NCI-H526 treated with DMSO at 0.1 percent for 48 hours (cell line): Measurements from ENCODE around the gene TMEM30B.
"Not testable (repeated sequence)": the region's sequence is repeated elsewhere in the genome, so short reads cannot be mapped to it uniquely, and the experiment has no call there.

Source experiments
- DNase-seq: peaks from one replicate; lab custom pipeline; 2025; lab: John Stamatoyannopoulos, UW

Gene TMEM30B

GRCh38 chr14:61281186-61281947 lies at the start of gene TMEM30B:
TSS of gene TMEM30B (minus strand) at chr14:61281338. CDS start at chr14:61281147, 191 bp downstream.
- peak; percentile 89 for DNase-seq

- no peak for DNase-seq
Measured at GRCh38 chr14:61330511-61330910, 49.4 kb upstream of the TMEM30B start.

GRCh38 chr14:61329478-61330051 lies 48.4 kb upstream of the TMEM30B start:
- no peak for DNase-seq

GRCh38 chr14:61328626-61329262 lies 47.6 kb upstream of the TMEM30B start:
- DNase-seq: no peak

GRCh38 chr14:61326847-61327246 lies 45.7 kb upstream of the TMEM30B start:
- DNase-seq: no peak

GRCh38 chr14:61326146-61326545 lies 45.0 kb upstream of the TMEM30B start:
- DNase-seq: no peak

- DNase-seq: no peak
Measured at GRCh38 chr14:61325166-61325565, 44.0 kb upstream of the TMEM30B start.

GRCh38 chr14:61323970-61324369 lies 42.8 kb upstream of the TMEM30B start:
- no peak for DNase-seq

- DNase-seq: peak; percentile 33
Measured at GRCh38 chr14:61322799-61323290, 41.7 kb upstream of the TMEM30B start.

- DNase-seq: no peak
Measured at GRCh38 chr14:61322011-61322798, 41.1 kb upstream of the TMEM30B start.

- peak; percentile 26 for DNase-seq
Measured at GRCh38 chr14:61321385-61322010, 40.4 kb upstream of the TMEM30B start, which contains the start of gene PRKCH. TSS of gene PRKCH (plus strand) at chr14:61321579. CDS start at chr14:61322102, 523 bp downstream.

GRCh38 chr14:61320806-61321384 lies 39.8 kb upstream of the TMEM30B start:
- no peak for DNase-seq

- DNase-seq: not testable (repeated sequence)
Measured at GRCh38 chr14:61320170-61320569, 39.0 kb upstream of the TMEM30B start.

- no peak for DNase-seq
Measured at GRCh38 chr14:61319706-61320105, 38.6 kb upstream of the TMEM30B start.

GRCh38 chr14:61319086-61319485 lies 37.9 kb upstream of the TMEM30B start:
- no peak for DNase-seq

- DNase-seq: no peak
Measured at GRCh38 chr14:61315313-61315712, 34.2 kb upstream of the TMEM30B start.

- DNase-seq: not testable (repeated sequence)
Measured at GRCh38 chr14:61308701-61309100, 27.6 kb upstream of the TMEM30B start.

GRCh38 chr14:61308198-61308597 lies 27.1 kb upstream of the TMEM30B start:
- DNase-seq: no peak

GRCh38 chr14:61304688-61305087 lies 23.6 kb upstream of the TMEM30B start:
- DNase-seq: no peak

- DNase-seq: no peak
Measured at GRCh38 chr14:61300754-61301153, 19.6 kb upstream of the TMEM30B start.

GRCh38 chr14:61300209-61300608 lies 19.1 kb upstream of the TMEM30B start:
- DNase-seq: no peak
